ENCODE data around the gene CPZ. TPM values are rescaled to one million over a fixed set of nuclear protein-coding genes. Genes with fewer than 3 reads are reported as not detected.

The CPZ gene
- total and polyA plus RNA-seq, 2 donors: 54.1 to 86.5 TPM

DNA sequence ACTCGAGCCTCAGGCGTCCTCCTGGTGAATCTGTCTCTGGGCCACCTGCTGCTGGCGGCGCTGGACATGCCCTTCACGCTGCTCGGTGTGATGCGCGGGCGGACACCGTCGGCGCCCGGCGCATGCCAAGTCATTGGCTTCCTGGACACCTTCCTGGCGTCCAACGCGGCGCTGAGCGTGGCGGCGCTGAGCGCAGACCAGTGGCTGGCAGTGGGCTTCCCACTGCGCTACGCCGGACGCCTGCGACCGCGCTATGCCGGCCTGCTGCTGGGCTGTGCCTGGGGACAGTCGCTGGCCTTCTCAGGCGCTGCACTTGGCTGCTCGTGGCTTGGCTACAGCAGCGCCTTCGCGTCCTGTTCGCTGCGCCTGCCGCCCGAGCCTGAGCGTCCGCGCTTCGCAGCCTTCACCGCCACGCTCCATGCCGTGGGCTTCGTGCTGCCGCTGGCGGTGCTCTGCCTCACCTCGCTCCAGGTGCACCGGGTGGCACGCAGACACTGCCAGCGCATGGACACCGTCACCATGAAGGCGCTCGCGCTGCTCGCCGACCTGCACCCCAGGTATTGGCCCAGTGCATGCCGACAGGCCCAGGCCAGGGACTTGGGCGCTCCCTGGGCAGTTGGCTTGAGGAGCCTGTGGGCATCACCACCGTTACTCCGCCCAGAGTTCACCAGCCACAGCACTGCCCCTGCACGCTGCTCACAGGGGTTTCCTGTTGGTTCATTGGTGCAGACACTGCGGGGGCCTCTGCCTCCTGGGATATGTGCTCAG, 11.3 kb upstream of the CPZ start:
- 62% methylated on average over 66 of the region's 66 CpGs for WGBS
- H3K4me1 ChIP-seq (ENCODE audit: insufficient read depth): no peaks in the 10 kb centered on the region
- no peak for DNase-seq (ENCODE audit: extremely low spot score)
- H3K4me3 ChIP-seq (ENCODE audit: low read depth, low read length): no peak overlapping the region
- no peak overlapping the region for H3K27ac ChIP-seq (ENCODE audit: low read depth)
- H3K36me3 ChIP-seq (ENCODE audit: insufficient read depth): no peaks in the 10 kb centered on the region

DNA sequence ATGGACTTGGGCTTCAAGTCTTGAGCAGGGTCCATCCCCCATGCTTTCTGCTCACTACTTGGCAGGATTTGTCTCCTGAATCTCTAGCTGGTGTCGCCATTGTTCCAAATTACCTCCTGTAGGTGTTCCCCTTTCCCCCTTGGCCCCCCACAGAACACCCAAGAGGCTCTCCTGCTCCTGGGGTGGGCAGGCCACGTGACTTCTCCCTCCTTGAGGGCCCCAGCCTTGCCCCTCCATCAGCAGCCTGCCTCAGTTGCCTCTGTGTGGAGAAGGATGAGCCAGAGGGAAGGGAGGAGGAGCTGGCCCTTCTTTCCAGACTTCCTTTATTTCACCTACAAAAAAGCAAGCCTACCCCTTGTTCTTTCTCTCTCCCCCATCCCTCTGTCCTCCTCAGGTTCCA, 10.5 kb upstream of the CPZ start:
- DNase-seq (ENCODE audit: extremely low spot score): no peak
- H3K4me3 ChIP-seq (ENCODE audit: low read depth, low read length): no peak overlapping the region
- no peaks in the 10 kb centered on the region for H3K4me1 ChIP-seq (ENCODE audit: insufficient read depth)
- no peak overlapping the region for H3K27ac ChIP-seq (ENCODE audit: low read depth)
- no peaks in the 10 kb centered on the region for H3K36me3 ChIP-seq (ENCODE audit: insufficient read depth)
- WGBS: 64% methylated on average over 2 of the region's 2 CpGs

DNA sequence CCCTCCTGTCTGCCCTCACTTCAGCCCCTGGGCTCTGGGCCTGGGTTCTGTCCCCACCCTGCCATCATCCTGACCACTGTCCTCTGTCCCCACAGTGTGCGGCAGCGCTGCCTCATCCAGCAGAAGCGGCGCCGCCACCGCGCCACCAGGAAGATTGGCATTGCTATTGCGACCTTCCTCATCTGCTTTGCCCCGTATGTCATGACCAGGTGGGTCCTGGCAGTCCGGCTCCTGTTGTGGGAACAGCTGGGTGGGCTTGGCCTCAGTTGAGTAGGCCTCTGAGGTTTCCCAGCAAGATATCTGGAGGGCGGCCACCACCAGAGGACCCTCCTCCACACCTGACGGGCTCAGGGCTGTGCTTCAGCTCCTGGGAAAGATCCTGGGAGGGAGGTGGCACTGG, 10.1 kb upstream of the CPZ start:
- Histone ChIP-seq H3K36me3 (ENCODE audit: insufficient read depth) (no peaks in the 10 kb centered on the region), H3K4me3 (ENCODE audit: low read depth, low read length) (no peak overlapping the region), H3K4me1 (ENCODE audit: insufficient read depth) (no peaks in the 10 kb centered on the region), H3K27ac (ENCODE audit: low read depth) (no peak overlapping the region)
- no peak for DNase-seq (ENCODE audit: extremely low spot score)
- 91% methylated on average over 12 of the region's 12 CpGs for WGBS

DNA sequence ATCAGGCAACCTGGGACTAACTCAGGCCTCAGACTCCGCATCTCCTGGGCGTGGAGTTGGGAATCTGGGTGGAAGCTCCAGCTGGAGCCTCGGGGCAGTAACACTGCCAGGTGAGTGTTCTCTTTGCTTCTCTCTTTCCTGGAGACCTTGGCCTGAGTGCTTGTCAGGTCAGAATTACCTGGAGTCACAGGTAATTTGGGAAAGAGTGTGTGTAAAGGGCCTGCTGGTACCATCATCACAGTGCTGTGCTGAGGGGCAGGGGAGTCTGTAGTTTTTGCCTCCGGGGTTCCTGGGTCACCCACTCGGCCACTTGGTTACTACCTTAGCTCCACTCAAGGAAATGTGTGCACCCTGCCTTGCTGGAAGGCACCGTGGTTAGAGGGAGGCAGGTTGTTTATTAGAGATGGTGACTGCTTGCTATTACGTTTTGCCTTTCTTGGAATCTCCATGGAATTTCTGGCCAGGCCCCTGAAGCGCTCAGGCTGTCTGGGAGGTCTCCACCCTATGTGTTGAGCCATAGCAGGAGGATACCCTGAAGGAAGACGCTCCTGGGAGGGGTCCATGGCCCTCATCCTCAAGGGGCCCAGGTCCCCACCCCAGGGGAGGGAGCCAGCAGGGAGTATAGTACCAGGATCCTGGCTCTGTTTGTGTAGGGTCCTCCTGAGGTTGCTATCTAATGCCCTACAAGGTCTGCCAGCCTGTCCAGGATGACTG, 9.5 kb upstream of the CPZ start:
- Histone ChIP-seq H3K27ac (ENCODE audit: low read depth) (no peak overlapping the region), H3K4me1 (ENCODE audit: insufficient read depth) (no peaks in the 10 kb centered on the region), H3K36me3 (ENCODE audit: insufficient read depth) (no peaks in the 10 kb centered on the region), H3K4me3 (ENCODE audit: low read depth, low read length) (no peak overlapping the region)
- 62% methylated on average over 9 of the region's 9 CpGs for WGBS
- DNase-seq (ENCODE audit: extremely low spot score): no peak

DNA sequence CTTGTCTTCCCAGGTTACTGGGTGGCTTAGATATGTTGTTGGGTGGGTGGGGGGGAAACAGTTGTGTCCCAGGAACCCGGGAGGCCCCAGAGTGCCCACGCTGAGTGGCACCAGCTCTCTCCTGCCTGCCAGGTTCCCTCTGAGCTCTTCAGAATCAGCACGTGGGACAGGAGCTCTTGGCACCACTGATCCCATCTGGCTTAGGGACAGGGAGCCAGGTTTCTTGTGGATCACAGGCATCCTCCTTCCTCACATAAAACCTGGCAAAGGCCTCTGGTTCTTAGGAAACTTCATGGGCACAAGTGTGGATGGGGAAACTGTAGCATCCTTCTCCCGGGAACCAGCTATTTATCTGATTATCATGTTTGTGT, 8.9 kb upstream of the CPZ start:
- no peaks in the 10 kb centered on the region for H3K4me1 ChIP-seq (ENCODE audit: insufficient read depth)
- no peak overlapping the region for H3K27ac ChIP-seq (ENCODE audit: low read depth)
- no peaks in the 10 kb centered on the region for H3K36me3 ChIP-seq (ENCODE audit: insufficient read depth)
- no peak overlapping the region for H3K4me3 ChIP-seq (ENCODE audit: low read depth, low read length)
- WGBS: 70% methylated on average over 4 of the region's 4 CpGs
- DNase-seq (ENCODE audit: extremely low spot score): no peak

DNA sequence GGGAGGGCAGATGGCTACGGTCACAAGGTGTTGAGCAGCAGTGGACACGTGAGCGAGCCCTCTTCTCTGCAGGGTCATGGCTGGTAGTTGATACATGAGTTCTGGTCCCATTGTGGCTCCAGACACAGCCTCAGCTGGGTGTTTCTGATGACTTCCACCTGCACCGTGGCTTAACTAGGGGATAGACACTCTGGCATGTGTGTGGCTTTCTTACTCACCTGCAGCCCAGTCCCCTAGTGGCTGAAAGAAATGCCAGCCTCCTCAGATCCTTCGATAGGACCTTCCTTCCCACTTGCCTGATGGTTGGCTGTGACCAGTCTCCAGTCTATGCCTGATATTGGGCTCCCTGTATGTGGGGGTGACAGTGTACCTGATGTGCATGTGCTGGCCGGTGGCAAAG, 7.4 kb upstream of the CPZ start:
- Histone ChIP-seq H3K4me1 (ENCODE audit: insufficient read depth) (no peaks in the 10 kb centered on the region), H3K4me3 (ENCODE audit: low read depth, low read length) (no peak overlapping the region), H3K36me3 (ENCODE audit: insufficient read depth) (no peaks in the 10 kb centered on the region), H3K27ac (ENCODE audit: low read depth) (no peak overlapping the region)
- WGBS: 43% methylated on average over 6 of the region's 6 CpGs
- DNase-seq (ENCODE audit: extremely low spot score): no peak

DNA sequence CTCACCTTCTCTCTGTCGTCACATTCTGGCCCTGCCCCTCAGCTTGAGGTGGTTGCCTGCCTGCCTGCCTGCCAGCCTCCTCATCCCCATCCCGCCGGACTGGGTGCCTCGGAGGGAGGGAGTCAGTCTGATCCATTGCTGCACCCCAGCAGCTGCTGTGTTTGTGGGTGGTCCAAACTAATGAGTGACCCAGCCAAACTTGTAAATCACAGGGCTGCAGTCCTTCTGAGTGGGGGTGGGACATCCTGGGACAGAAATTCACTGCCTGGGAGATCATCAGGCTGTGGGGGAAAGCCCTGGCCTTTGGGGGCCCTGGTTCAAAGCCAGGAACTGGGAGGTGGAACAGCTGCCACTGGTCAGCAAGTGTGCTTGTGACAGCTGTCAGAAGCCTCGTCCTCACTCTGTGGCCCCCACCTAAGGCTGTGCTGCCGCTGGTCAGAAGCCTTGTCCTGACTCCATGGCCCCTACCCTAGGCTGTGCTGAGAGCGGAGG, 6.8 kb upstream of the CPZ start:
- 31% methylated on average over 7 of the region's 7 CpGs for WGBS
- Histone ChIP-seq H3K4me3 (ENCODE audit: low read depth, low read length) (no peak overlapping the region), H3K4me1 (ENCODE audit: insufficient read depth) (no peaks in the 10 kb centered on the region), H3K36me3 (ENCODE audit: insufficient read depth) (no peaks in the 10 kb centered on the region), H3K27ac (ENCODE audit: low read depth) (no peak overlapping the region)
- DNase-seq (ENCODE audit: extremely low spot score): no peak

DNA sequence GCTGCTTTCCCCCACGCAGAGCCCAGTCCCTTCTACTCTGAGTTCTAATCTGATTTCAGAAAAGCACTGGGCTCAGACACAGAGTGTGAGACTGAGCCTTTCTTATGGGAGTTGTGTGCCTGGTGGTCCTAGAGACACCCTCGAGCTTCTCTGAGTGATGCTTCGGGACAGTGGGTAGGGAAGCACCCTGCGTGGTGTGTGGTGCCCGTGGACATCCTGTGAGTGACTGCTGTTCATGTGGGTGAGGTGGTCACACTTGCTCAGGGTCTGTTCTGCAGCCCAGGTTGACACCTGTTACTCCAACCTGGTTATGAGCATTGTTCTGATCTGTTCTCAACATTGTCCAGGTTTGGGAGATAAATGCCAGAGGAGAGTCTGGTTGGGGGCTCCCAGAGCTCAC, 6.3 kb upstream of the CPZ start:
- H3K4me1 ChIP-seq (ENCODE audit: insufficient read depth): no peaks in the 10 kb centered on the region
- no peak overlapping the region for H3K4me3 ChIP-seq (ENCODE audit: low read depth, low read length)
- no peaks in the 10 kb centered on the region for H3K36me3 ChIP-seq (ENCODE audit: insufficient read depth)
- no peak overlapping the region for H3K27ac ChIP-seq (ENCODE audit: low read depth)
- no peak for DNase-seq (ENCODE audit: extremely low spot score)
- 56% methylated on average over 5 of the region's 5 CpGs for WGBS

DNA sequence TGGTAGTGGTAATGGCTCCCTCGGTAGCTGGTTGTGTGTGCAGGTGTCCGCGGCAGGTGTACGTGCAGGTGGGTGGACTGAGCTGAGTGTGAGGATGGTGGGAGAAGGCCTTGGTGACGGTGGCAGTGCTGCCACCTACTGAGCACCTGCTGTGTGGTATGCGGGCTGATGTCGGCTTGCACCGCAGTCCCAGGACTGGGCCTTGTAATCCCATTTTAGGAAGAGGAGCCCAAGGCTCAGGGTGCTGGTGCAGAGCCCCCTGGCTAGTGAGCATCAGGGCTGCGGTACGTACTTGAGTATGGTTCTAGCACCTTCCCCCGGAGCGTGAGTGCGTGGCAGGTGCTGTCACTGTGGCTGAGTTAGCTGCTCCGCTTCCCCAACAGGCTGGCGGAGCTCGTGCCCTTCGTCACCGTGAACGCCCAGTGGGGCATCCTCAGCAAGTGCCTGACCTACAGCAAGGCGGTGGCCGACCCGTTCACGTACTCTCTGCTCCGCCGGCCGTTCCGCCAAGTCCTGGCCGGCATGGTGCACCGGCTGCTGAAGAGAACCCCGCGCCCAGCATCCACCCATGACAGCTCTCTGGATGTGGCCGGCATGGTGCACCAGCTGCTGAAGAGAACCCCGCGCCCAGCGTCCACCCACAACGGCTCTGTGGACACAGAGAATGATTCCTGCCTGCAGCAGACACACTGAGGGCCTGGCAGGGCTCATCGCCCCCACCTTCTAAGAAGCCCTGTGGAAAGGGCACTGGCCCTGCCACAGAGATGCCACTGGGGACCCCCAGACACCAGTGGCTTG, 5.7 kb upstream of the CPZ start:
- Histone ChIP-seq H3K36me3 (ENCODE audit: insufficient read depth) (no peaks in the 10 kb centered on the region), H3K27ac (ENCODE audit: low read depth) (no peak overlapping the region), H3K4me3 (ENCODE audit: low read depth, low read length) (no peak overlapping the region), H3K4me1 (ENCODE audit: insufficient read depth) (no peaks in the 10 kb centered on the region)
- 84% methylated on average over 37 of the region's 37 CpGs for WGBS
- no peak for DNase-seq (ENCODE audit: extremely low spot score)

DNA sequence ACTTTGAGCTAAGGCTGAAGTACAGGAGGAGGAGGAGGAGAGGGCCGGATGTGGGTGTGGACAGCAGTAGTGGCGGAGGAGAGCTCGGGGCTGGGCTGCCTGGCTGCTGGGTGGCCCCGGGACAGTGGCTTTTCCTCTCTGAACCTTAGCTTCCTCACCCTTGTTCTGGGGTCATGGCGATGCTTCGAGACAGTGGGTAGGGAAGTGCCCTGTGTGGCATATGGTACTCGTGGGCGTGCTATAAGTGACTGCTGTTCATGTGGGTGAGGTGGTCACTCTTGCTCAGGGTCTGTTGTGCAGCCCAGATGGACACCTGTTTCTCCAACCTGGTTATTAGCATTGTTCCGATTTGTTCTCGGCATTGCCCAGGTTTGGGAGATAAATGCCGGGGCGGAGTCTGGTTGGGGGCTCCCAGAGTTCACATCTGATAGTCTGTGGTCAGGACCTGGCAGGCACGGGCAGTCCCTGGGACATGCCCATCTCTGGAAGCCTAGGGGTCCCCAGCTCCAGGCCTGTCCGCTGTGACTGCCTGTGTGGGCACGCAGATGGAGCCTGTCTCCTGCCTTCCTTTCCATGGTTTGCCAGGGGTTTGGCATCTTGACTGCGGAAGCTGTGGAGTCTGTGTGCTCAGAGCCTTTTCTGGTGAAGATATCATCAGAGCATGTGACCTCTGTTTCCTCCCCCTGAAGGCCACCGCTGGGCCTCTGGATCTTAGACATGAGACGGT, 4.9 kb upstream of the CPZ start:
- DNase-seq (ENCODE audit: extremely low spot score): no peak
- no peaks in the 10 kb centered on the region for H3K4me1 ChIP-seq (ENCODE audit: insufficient read depth)
- H3K4me3 ChIP-seq (ENCODE audit: low read depth, low read length): no peak overlapping the region
- 87% methylated on average over 18 of the region's 18 CpGs for WGBS
- H3K36me3 ChIP-seq (ENCODE audit: insufficient read depth): no peaks in the 10 kb centered on the region
- H3K27ac ChIP-seq (ENCODE audit: low read depth): no peak overlapping the region

DNA sequence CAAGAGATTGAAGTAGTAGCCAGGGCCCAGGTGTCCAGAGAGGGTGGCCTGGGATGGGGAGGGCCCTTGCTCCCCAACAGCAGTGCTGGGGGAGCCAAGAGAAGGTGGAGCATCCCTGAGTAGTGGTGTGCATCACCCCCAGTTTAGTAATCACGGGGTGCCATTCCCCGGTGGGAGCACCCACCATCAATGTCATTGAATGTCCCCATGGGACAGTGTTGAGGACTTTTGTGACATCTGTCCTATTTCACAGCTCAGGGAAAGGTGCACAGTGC, 4.4 kb upstream of the CPZ start:
- WGBS: 83% methylated on average over 2 of the region's 2 CpGs
- no peaks in the 10 kb centered on the region for H3K36me3 ChIP-seq (ENCODE audit: insufficient read depth)
- no peak overlapping the region for H3K4me3 ChIP-seq (ENCODE audit: low read depth, low read length)
- no peak overlapping the region for H3K27ac ChIP-seq (ENCODE audit: low read depth)
- DNase-seq (ENCODE audit: extremely low spot score): no peak
- H3K4me1 ChIP-seq (ENCODE audit: insufficient read depth): no peaks in the 10 kb centered on the region

DNA sequence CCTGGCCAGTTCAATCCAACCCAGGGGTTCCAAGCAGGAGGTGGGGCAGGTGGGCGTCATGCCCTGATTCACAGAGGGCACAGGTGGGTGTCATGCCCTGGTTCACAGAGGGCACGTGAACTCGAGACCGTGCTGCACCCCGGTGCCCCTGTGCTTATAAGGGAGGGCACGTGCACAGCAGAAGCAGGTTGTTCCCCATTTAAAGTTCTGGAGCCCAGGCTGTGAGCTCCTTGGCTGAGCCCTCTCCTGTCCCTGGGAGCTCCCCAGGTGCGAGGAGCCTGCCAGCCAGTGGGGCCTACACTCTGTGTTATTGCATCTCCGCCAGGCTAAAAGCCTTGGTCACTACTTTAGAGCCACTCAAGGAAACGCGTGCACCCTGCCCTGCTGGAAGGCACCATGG, 3.2 kb upstream of the CPZ start:
- DNase-seq (ENCODE audit: extremely low spot score): no peak
- 83% methylated on average over 10 of the region's 10 CpGs for WGBS

DNA sequence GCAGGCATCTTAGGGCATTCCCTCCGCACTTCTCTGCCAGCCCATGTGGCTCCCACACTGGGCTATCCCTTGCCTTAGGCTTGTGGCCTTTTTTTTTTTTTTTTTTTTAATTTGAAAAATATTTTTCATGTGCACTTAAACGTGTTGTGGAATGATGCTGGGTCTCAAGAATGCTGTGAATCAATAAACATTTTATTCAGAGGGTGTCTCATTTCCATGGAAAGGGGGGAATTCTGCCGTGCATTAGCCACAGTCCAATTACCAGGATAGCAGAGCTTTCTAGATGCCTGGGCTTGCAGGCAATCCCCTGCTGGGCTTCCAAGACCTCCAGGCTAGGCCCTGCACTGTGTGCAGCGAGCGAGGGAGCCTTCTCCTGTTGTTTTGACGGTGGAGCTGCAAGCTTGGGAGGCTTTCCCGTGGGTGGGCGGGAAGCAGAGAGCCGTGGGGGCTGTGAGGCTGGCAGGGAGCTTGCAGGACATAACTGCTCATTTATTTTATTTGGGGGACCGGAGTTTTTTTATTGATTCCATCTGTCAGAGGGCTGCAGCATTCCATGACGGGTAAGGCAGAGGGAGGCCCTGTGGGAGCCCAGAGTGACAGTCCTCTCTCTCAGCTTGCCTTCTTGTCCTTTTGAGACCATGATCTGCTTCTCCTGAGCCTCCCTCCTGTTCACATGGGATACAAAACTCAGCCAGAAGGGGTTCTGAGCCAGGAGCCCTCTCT, 2.6 kb upstream of the CPZ start:
- Histone ChIP-seq H3K36me3 (ENCODE audit: insufficient read depth) (no peaks in the 10 kb centered on the region), H3K4me1 (ENCODE audit: insufficient read depth) (no peaks in the 10 kb centered on the region), H3K27ac (ENCODE audit: low read depth) (no peak overlapping the region), H3K4me3 (ENCODE audit: low read depth, low read length) (no peak overlapping the region)
- DNase-seq (ENCODE audit: extremely low spot score): no peak
- WGBS: 62% methylated on average over 11 of the region's 11 CpGs

More for the DNA sequence above, 3.2 kb upstream of the CPZ start:
- no peaks in the 10 kb centered on the region for H3K4me1 ChIP-seq (ENCODE audit: insufficient read depth)
- H3K36me3 ChIP-seq (ENCODE audit: insufficient read depth): no peaks in the 10 kb centered on the region
- H3K27ac ChIP-seq (ENCODE audit: low read depth): no peak overlapping the region
- no peak overlapping the region for H3K4me3 ChIP-seq (ENCODE audit: low read depth, low read length)
